NCI-H146 treated with DMSO at 0.1 percent for 48 hours (cell line): ENCODE data around the gene ABCB9.
"Not testable (repeated sequence)": the region's sequence is repeated elsewhere in the genome, so short reads cannot be mapped to it uniquely, and the experiment has no call there.

Experiments
- DNase-seq: peaks from one replicate; lab custom pipeline; 2025; ENCODE audit not compliant: unreplicated experiment; lab: John Stamatoyannopoulos, UW

ABCB9 gene

GRCh38 chr12:122965851-122966742, at the start of gene ABCB9:
Gene ABCB9 (minus strand): TSS chr12:122966463. CDS start chr12:122960235, 6,228 bp downstream.
- DNase-seq: peak; percentile 85

- DNase-seq: not testable (repeated sequence)
Observed at GRCh38 chr12:123014473-123014872, 48.2 kb upstream of the ABCB9 start.

GRCh38 chr12:123013185-123014095, 47.2 kb upstream of the ABCB9 start:
- DNase-seq: no peak

GRCh38 chr12:123011701-123012100, 45.4 kb upstream of the ABCB9 start:
- DNase-seq: no peak

- no peak for DNase-seq
Observed at GRCh38 chr12:123010681-123011080, 44.4 kb upstream of the ABCB9 start.

- no peak for DNase-seq
Observed at GRCh38 chr12:123010110-123010509, 43.8 kb upstream of the ABCB9 start.

- DNase-seq: no peak
Observed at GRCh38 chr12:123006977-123007376, 40.7 kb upstream of the ABCB9 start.

GRCh38 chr12:123005081-123005626, 38.9 kb upstream of the ABCB9 start:
- DNase-seq: no peak

GRCh38 chr12:123004287-123004686, 38.0 kb upstream of the ABCB9 start:
- DNase-seq: no peak

- no peak for DNase-seq
Observed at GRCh38 chr12:123003257-123003656, 37.0 kb upstream of the ABCB9 start.

- DNase-seq: no peak
Observed at GRCh38 chr12:123001464-123001863, 35.2 kb upstream of the ABCB9 start.

GRCh38 chr12:123000578-123000977, 34.3 kb upstream of the ABCB9 start:
- no peak for DNase-seq

- DNase-seq: no peak
Observed at GRCh38 chr12:122999986-123000420, 33.7 kb upstream of the ABCB9 start.

- DNase-seq: no peak
Observed at GRCh38 chr12:122999196-122999946, 33.1 kb upstream of the ABCB9 start.

GRCh38 chr12:122998316-122998715, 32.1 kb upstream of the ABCB9 start:
- DNase-seq: no peak

GRCh38 chr12:122997343-122998250, 31.3 kb upstream of the ABCB9 start:
- no peak for DNase-seq

- no peak for DNase-seq
Observed at GRCh38 chr12:122996621-122997342, 30.5 kb upstream of the ABCB9 start.

- DNase-seq: no peak
Observed at GRCh38 chr12:122996188-122996601, 29.9 kb upstream of the ABCB9 start.
